Mesothelial cell of epicardium (in vitro differentiated cells): Measurements from ENCODE around the gene PDGFC. TPM values are rescaled to one million over a fixed set of nuclear protein-coding genes. Genes with fewer than 3 reads are reported as not detected.

Experiments used
- DNase-seq, 2 experiments: peaks; one replicate each; pipeline ENCODE4 v3.0.0; 2021; ENCODE audit warnings: low spot score in 2 of 2; ENCODE audit not compliant: unreplicated experiment in 2 of 2
- H3K27ac Mint-ChIP-seq: 2 replicates; pipeline ENCODE4 v1.8.0; 2021; ENCODE audit warnings: mixed read lengths
- H3K27me3 Mint-ChIP-seq: 2 replicates; pipeline ENCODE4 v1.8.0; 2021; ENCODE audit warnings: low read depth, mixed read lengths
- H3K36me3 Mint-ChIP-seq: 2 replicates; pipeline ENCODE4 v1.8.0; 2021; ENCODE audit warnings: mixed read lengths
- H3K4me1 Mint-ChIP-seq: 2 replicates; pipeline ENCODE4 v1.8.0; 2021; ENCODE audit warnings: mixed read lengths
- H3K4me3 Mint-ChIP-seq: 2 replicates; pipeline ENCODE4 v1.8.0; 2021; ENCODE audit warnings: mild to moderate bottlenecking, moderate library complexity, mixed read lengths
- H3K9me3 Mint-ChIP-seq: 2 replicates; pipeline ENCODE4 v1.8.0; 2021; ENCODE audit warnings: mixed read lengths
- CTCF ChIP-seq: fragments of 200-600 bp; sonication (generic); IDR thresholded peaks from one replicate; pipeline ENCODE4 v1.5.0; 2021; ENCODE audit warnings: antibody characterized with exemption; ENCODE audit not compliant: unreplicated experiment
- total RNA-seq: library from RNA; stranded (reverse); gene quantifications from 3 replicates; pipeline ENCODE4 v1.2.1, GENCODE V29; 2021

The PDGFC gene
- total RNA-seq, 1 donor from 2014 or later: 83.5 TPM

DNA sequence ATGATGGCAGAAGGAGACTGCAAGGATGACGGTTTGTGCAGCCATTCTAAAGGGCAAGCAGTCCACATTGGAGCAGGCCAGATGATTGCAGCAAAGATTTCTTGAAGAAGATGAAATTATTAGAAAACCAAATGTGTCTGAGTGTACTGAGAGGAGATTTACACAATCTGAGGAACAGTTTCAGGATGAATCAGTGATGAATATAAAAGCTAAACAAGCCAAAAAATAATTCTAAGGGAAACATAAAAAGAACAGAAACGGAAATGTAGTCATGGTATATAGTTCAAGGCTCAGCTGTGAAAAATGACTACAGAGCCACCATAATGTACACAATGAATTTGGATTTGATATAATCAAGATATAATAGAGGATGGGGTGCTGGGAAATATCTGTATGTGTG is 168.5 kb downstream of the PDGFC start:
- no peak overlapping the region for H3K27ac Mint-ChIP-seq

DNA sequence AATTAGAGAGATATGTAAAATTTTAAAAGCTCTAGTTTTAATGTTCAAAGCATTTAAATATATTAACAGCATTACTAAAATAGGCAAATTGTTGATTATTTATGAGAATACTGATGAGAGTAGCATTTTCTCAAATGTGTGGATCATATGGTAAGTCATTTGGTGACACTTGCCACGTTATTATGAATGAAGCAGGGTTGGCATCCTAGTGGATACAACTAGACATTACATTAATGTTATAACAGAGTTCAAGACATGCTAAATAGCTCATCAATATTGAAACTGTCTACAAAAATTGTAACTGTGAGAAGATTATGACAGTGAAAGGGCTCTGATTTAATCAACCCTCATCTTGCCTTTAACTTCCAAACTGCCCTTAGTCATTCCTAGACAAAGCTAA is 171.1 kb downstream of the PDGFC start:
- Mint-ChIP-seq H3K9me3 (no peaks in the 10 kb centered on the region), H3K27ac (no peak overlapping the region), H3K36me3 (peaks cover 7% of the 10 kb centered on the region), H3K27me3 (no peaks in the 10 kb centered on the region), H3K4me3 (no peak overlapping the region), H3K4me1 (peaks cover 42% of the 10 kb centered on the region)
- TF ChIP-seq CTCF: peak; percentile 32
- no peak for DNase-seq

More for the DNA sequence above, 168.5 kb downstream of the PDGFC start:
- no peaks in the 10 kb centered on the region for H3K9me3 Mint-ChIP-seq
- no peaks in the 10 kb centered on the region for H3K27me3 Mint-ChIP-seq
- no peak overlapping the region for H3K4me3 Mint-ChIP-seq
- peaks cover 45% of the 10 kb centered on the region for H3K4me1 Mint-ChIP-seq
- DNase-seq: no peak
- peaks cover 5% of the 10 kb centered on the region for H3K36me3 Mint-ChIP-seq
- no peak for TF ChIP-seq CTCF

GRCh38 chr4:156799121-156799589 is 172.4 kb downstream of the PDGFC start:
- Mint-ChIP-seq H3K36me3 (peaks cover 7% of the 10 kb centered on the region), H3K27me3 (no peaks in the 10 kb centered on the region), H3K9me3 (no peaks in the 10 kb centered on the region), H3K4me3 (no peak overlapping the region), H3K4me1 (peaks cover 42% of the 10 kb centered on the region), H3K27ac (peak overlapping the region; percentile 32)
- TF ChIP-seq CTCF: no peak
- no peak for DNase-seq

DNA sequence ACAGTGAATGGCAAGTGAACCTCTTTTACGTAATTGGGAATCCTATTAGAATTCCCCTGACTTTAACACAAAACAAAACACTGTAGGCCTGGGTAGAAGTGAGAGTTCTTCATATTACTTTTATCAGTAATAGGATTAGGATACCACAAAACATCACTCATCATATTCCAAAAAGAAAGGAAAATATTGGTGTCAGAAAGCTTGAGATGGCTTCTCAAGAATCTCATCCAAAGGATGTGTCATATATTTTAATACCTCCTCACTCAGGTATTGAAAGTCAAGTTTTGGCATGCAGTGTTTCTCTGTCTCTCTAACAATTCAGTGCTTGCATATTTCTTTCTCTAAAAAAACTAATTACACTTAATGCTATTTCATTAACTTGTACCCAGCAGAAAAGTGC is 173.2 kb downstream of the PDGFC start:
- Mint-ChIP-seq H3K27ac (peak overlapping the region; percentile 73), H3K4me3 (no peak overlapping the region), H3K4me1 (peaks cover 42% of the 10 kb centered on the region), H3K27me3 (no peaks in the 10 kb centered on the region), H3K36me3 (peaks cover 7% of the 10 kb centered on the region), H3K9me3 (no peaks in the 10 kb centered on the region)
- no peak for TF ChIP-seq CTCF
- no peak for DNase-seq

GRCh38 chr4:156797206-156797605 is 174.4 kb downstream of the PDGFC start:
- TF ChIP-seq CTCF: no peak
- no peak overlapping the region for H3K4me3 Mint-ChIP-seq
- H3K27ac Mint-ChIP-seq: no peak overlapping the region
- H3K36me3 Mint-ChIP-seq: peaks cover 7% of the 10 kb centered on the region
- no peaks in the 10 kb centered on the region for H3K27me3 Mint-ChIP-seq
- H3K4me1 Mint-ChIP-seq: peaks cover 45% of the 10 kb centered on the region
- DNase-seq: no peak
- no peaks in the 10 kb centered on the region for H3K9me3 Mint-ChIP-seq

DNA sequence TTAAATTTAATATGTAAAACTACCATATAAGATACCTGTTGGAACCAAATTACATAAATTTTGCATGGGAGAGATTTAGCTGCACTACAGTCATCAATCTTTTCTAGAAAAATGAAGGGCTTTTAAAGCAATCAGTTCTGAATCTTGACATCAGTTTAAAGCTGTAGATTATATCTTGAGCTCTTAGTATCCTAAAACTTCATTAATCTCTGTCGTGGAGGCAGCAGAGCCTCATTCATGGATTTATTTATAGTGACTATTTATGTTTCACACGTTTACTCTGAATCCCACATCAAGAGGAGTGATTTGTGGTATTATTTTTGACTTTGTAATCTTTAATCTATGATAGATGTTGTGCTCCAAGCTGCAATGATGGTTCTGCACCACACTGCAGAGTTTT is 175.9 kb downstream of the PDGFC start:
- H3K27me3 Mint-ChIP-seq: no peaks in the 10 kb centered on the region
- no peak overlapping the region for H3K27ac Mint-ChIP-seq
- H3K4me3 Mint-ChIP-seq: no peak overlapping the region
- H3K9me3 Mint-ChIP-seq: no peaks in the 10 kb centered on the region
- no peak for DNase-seq
- no peak for TF ChIP-seq CTCF
- H3K36me3 Mint-ChIP-seq: peaks cover 2% of the 10 kb centered on the region
- peaks cover 57% of the 10 kb centered on the region for H3K4me1 Mint-ChIP-seq
